GM10248 (cell line): Measurements from ENCODE around the gene CLEC19A.
"Not testable (repeated sequence)": the region's sequence is repeated elsewhere in the genome, so short reads cannot be mapped to it uniquely, and the experiment has no call there.

Source experiments
- CTCF ChIA-PET: fragments of 300-600 bp; sonication (Branson Sonifier 250); formaldehyde crosslinking; extraction: SDS; loops from one replicate; lab custom pipeline; 2021; ENCODE audit warnings: antibody characterized with exemption; lab: Yijun Ruan, JAX
- POLR2A ChIA-PET: fragments of 350-650 bp; sonication (Branson Sonifier 250); formaldehyde crosslinking; extraction: SDS; loops from one replicate; lab custom pipeline; 2020; ENCODE audit warnings: antibody characterized with exemption; lab: Yijun Ruan, JAX
- DNase-seq: peaks from one replicate; pipeline ENCODE4 v3.0.0; 2012; ENCODE audit errors: extremely low spot score
- TF ChIP-seq, protein P1 (sequence below): IDR thresholded peaks from 2 replicates; pipeline ENCODE4 v1.5.1; 2012; ENCODE audit warnings: mild to moderate bottlenecking, low read depth; ENCODE audit errors: extremely low read depth, missing control alignments, control extremely low read depth

The CLEC19A gene

DNA sequence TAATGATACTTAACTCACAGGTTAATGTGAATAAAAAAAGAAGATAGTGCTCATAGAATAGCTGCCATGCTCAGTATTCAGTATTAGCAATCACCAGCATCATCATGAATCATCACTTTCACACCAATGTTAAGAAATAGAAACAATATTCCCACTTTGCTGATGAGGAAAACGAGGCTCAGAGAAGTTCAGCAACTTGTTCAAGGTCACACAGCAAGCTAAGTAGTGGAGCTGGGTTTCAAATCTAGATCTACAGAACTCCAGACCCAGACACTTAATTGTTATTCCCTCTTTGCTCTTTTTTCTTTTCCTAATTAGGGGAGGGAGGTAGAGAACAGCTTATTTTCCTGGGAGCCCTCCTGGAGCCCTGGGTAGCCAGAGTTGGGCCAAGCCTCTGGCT lies 22.9 kb downstream of the CLEC19A start:
- POLR2A ChIA-PET, result no interaction called here
- DNase-seq, result no peak
- TF ChIP-seq, protein P1, sequence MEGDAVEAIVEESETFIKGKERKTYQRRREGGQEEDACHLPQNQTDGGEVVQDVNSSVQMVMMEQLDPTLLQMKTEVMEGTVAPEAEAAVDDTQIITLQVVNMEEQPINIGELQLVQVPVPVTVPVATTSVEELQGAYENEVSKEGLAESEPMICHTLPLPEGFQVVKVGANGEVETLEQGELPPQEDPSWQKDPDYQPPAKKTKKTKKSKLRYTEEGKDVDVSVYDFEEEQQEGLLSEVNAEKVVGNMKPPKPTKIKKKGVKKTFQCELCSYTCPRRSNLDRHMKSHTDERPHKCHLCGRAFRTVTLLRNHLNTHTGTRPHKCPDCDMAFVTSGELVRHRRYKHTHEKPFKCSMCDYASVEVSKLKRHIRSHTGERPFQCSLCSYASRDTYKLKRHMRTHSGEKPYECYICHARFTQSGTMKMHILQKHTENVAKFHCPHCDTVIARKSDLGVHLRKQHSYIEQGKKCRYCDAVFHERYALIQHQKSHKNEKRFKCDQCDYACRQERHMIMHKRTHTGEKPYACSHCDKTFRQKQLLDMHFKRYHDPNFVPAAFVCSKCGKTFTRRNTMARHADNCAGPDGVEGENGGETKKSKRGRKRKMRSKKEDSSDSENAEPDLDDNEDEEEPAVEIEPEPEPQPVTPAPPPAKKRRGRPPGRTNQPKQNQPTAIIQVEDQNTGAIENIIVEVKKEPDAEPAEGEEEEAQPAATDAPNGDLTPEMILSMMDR, result no peak
- CTCF ChIA-PET, result interaction anchor here (0.7 to 1.2 kb wide), 2 partner anchors 11 to 16 kb away, joined by 3 read pairs; no protein-coding TSS in a partner anchor

DNA sequence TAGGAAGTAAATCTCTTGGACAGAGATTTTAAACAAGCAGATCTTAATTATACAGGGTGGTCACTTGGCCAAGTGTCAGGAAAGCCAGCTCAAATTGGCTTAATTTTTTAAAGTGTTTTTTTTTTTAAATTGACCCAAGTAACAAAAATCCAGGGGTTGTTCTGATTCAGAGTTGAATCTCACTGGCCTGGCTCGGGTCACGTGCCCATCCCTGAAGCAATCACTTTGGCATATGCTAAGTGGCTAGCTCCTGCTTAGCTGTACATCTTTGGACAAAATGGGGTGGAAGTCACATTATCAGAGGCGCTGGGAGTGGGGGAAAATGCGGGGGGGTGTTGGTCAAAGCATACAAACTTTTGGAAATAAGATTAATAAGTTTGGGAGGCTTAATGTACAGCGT lies 23.6 kb downstream of the CLEC19A start:
- CTCF ChIA-PET, result interaction anchor here (0.7 to 1.2 kb wide), 2 partner anchors 10 to 15 kb away, joined by 3 read pairs; no protein-coding TSS in a partner anchor
- POLR2A ChIA-PET, result interaction anchor here (0.7 kb wide), 1 partner anchor 242 kb away, joined by 3 read pairs; the partner anchor contains the start of gene COQ7
- TF ChIP-seq, protein P1, result no peak
- no peak for DNase-seq

DNA sequence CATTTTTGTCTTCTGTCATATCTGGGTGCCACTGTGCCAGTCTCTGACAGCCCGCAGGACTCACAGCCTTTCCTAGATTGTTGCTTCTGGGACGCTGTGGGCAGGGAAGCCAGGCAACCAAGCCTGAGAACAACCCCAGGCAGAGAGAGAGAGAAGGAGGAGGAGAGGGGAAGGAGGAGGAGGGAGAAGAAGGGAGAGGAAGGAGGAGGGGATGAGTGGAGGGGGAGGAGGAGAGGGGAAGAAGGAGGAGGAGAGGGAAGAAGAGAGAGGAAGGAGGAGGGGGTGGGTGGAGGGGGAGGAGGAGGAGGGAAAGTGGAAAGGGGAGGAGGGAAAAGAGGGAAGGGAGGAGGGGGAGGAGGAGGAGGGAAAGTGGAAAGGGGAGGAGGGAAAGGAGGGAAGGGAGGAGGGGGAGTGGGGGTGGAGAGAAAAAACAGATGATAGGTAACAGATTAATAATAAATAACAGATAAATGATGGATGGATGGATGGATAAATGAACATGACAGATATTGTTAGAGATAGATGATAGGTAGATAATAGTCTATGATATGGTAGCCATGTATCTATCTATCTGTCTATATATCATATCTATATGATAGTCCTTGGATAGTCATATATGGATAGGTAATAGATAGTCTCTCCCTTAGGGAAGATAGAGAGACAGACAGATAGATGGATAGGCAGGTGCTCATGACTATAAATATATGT lies 29.3 kb downstream of the CLEC19A start:
- TF ChIP-seq, protein P1, result no peak
- ChIA-PET POLR2A (no interaction called here), CTCF (no interaction called here)
- no peak for DNase-seq

DNA sequence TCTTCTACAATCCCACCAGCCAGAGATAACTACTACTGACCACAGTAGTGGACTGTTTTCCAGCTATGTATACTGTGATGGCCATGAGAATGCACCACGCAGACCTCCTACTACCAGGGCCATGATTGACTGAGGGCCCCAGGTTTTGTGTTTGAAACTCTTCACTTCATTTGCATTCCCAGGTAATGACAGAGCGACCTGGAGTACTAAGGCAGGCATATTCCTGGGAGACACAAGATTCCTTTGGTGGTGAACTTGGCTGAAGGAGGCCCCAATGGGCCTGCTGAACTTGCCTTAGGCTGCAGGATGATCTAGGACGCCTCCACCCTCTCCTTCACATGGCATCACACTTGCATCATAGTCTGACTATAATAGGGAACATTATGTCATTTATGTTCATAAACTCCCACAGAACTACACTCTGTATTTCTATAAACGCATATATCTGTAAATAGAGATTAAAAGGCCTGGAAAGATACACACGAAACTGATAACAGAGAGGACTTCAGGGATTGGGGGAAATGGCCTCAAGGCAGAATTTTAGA lies 30.4 kb downstream of the CLEC19A start:
- POLR2A ChIA-PET, result no interaction called here
- TF ChIP-seq, protein P1, result no peak
- CTCF ChIA-PET, result no interaction called here
- no peak for DNase-seq

DNA sequence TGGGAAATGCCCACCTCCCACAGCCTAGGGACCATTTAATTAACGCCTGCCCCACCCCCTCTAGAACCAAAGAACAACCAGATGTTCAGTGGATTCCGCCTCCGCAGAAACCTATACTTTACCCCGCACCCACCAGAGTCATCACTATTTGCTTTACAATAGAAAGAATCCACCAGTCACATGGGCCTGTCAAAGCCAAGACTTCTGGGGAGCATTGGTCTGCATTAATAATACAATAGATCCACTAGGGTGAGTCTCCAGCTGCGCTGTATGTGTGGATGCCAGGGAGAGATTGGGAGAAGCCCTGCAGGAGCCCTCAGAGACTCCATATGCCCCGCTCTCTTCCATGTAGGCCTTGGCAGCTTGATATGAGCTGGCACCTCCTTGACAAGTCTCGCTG lies 31.3 kb downstream of the CLEC19A start:
- TF ChIP-seq, protein P1, result no peak
- no peak for DNase-seq
- CTCF ChIA-PET, result no interaction called here
- POLR2A ChIA-PET, result no interaction called here

DNA sequence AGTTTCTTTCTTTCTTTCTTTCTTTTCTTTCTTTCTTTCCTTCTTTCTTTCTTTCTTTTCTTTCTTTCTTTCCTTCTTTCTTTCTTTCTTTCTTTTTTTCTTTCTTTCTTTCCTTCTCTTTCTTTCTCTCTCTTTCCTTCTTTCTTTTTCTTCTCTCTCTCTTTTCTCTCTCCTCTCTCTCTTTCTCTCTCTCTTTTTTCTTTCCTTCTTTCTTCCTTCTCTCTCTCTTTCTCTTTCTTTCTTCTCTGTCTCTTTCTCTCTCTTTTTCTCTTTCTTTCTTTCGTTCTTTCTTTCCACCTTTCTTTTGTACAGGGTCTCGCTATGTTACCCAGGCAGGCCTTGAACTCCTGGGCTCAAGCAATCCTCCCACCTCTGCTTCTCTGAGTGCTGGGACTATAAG lies 35.7 kb downstream of the CLEC19A start:
- POLR2A ChIA-PET, DNase-seq: not testable (repeated sequence)

DNA sequence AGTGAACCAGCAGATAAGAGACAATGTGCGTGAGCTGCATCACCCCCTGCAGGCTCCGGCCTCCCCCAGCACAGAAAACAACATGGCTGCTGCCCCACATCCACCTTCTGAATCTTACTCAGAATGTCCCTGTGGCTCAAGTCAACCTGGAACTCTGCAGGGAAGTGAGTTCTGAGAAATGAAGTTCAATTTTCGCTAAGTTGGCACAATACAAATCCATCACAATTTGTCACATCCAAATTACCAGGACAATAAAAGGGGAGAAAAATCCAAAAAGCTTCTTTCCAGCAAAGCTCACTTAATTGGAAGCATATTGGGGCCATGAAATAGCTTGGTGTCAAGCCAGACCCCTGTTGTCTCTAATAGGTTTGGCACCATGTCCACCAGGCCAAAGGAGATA lies 38.1 kb downstream of the CLEC19A start:
- TF ChIP-seq, protein P1, result no peak
- ChIA-PET POLR2A (no interaction called here), CTCF (interaction anchor here (1.3 to 1.6 kb wide), 2 partner anchors 12 to 14 kb away, joined by 3 to 4 read pairs; no protein-coding TSS in a partner anchor)
- no peak for DNase-seq

More for the DNA sequence above, 35.7 kb downstream of the CLEC19A start:
- CTCF ChIA-PET, result interaction anchor here (0.7 kb wide), 1 partner anchor 12 kb away, joined by 3 read pairs; no protein-coding TSS in a partner anchor
